NCI-H748 treated with DMSO at 0.1 percent for 48 hours (cell line): Measurements from ENCODE around the gene VEPH1.
"Not testable (repeated sequence)": the region's sequence is repeated elsewhere in the genome, so short reads cannot be mapped to it uniquely, and the experiment has no call there.

ENCODE experiments used
- DNase-seq: peaks from one replicate; lab custom pipeline; 2025; lab: John Stamatoyannopoulos, UW

VEPH1 gene

GRCh38 chr3:157348304-157349075 is 154.7 kb downstream of the VEPH1 start:
- not testable (repeated sequence) for DNase-seq

- DNase-seq, result no peak
These were observed 155.5 kb downstream of the VEPH1 start for GRCh38 chr3:157347577-157348303.

DNA sequence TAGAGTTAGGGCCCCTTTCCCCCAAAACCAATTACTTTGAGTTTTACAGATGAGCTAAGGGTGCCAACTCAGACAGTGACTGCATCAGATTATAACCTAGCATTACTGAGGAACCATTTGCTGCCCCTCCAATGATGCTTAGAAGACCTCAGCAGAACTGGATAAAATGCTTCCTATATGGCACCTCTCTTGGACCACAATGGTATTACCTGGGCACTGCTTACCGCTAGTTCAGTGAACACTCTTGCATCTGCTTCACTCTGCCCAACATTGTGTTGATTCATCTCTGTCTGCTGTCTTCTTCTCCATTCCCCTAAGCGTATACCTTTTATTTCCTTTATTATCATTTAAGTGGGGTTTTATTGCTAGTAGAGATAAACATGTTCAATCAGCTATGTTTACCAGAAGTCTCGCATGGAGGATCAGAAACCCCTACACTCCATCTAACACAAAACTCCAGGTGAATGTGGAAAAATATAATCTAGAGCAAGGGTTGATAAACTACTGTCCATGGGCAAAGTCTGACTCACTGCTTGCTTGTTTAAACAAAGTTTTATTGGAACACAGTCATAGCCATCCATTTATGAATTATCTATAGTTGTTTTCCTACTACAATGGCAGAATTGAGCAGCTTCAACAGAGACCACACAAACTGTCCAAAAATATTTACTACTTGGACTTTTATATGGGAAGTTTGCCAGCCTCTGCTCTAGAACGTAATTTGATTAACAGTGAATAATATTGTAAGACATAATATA is 166.8 kb downstream of the VEPH1 start:
- no peak for DNase-seq

- no peak for DNase-seq
These were observed 167.8 kb downstream of the VEPH1 start for GRCh38 chr3:157335233-157336076.

GRCh38 chr3:157333551-157333991 is 169.6 kb downstream of the VEPH1 start:
- DNase-seq, result no peak

GRCh38 chr3:157330206-157330605 is 173.0 kb downstream of the VEPH1 start:
- DNase-seq, result no peak

DNA sequence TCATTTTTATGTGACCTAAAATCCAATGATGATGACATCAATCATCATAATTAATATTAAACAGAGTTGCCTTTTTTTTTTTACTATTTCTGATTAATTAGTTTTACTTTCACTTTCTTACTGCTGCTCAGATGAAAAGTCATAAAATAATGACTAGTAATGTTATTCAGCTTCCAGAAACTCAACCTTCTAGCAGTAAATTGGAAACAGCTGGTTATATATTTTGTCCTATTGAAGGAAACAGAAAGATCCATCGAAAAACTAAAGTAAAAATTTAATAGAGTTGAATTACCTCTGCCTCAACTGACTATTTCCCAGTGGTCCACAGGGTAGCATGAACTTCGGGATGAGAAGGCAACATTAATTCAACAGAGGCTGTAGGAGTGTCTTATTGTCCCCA is 173.7 kb downstream of the VEPH1 start:
- DNase-seq, result no peak

DNA sequence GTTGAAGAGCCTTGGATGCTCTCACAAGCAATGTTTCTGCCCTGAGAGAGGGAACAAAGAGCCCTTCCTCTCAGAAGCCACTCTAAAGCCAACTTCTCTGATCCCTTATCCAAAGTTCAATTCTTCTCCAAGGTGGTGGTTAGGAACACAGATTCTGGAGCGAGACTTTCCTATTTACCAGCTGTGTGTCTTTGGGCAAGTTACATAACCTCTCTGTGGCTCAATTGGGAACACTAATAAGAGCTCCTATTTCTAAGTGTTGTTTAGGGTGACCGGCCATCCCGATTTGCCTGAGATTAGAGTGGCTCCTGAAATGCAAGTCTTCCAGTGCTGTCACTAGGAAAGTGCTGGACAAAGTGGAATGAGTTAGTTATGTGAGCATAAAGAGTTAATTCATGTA is 175.4 kb downstream of the VEPH1 start:
- no peak for DNase-seq

- no peak for DNase-seq
These were observed 176.2 kb downstream of the VEPH1 start for GRCh38 chr3:157327018-157327417.

GRCh38 chr3:157324869-157325268 is 178.3 kb downstream of the VEPH1 start:
- DNase-seq, result not testable (repeated sequence)

- no peak for DNase-seq
These were observed 179.9 kb downstream of the VEPH1 start for GRCh38 chr3:157323360-157323759.

DNA sequence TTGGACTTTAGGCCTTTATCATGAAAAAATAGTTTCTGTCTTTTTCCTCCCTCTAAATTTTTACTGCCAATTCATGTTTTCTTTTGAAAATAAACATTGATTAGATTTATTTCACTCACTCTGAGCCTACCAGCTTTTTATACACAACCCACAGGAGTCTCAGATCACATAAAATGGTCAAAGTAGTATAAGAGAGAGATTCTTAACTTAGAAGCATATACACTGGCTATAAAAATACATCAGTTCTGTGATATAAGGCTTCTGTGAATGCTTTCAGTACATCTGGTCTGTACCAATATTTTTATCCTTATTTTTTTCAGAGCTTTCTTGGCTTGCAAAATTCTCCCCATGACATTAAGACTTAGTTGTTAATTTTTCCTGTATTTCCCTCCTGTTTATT is 183.5 kb downstream of the VEPH1 start:
- no peak for DNase-seq

DNA sequence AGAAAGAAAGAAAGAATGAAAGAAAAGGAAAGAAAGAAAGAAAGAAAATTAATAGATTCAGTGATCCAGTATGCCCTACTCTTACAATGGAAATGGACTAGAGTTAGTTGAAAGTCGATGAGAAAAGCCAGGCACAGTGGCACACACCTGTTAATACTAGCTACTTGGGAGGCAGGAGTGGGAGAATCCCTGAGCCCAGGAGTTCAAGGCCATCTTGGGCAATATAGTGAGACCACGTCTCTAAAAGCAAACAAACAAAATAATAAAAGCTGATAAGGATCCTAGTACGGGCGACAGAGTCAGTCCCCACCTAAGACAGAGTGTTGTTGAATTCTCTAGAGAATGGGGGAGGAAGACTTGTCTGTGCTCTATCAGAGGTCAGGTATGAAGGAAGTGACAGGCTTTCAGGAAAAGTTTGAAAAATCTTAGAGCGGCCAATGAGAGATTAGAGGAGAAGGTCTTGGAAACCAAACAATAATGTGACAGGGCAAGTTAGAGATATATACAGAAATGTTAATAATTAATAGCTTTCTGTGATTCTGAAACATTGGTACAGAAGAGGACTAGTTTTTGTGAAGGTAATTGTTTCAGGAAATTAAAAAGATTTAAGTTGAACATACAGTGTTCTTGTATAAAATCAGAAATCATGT is 184.5 kb downstream of the VEPH1 start:
- DNase-seq, result no peak

- no peak for DNase-seq
These were observed 185.3 kb downstream of the VEPH1 start for GRCh38 chr3:157317895-157318294.

DNA sequence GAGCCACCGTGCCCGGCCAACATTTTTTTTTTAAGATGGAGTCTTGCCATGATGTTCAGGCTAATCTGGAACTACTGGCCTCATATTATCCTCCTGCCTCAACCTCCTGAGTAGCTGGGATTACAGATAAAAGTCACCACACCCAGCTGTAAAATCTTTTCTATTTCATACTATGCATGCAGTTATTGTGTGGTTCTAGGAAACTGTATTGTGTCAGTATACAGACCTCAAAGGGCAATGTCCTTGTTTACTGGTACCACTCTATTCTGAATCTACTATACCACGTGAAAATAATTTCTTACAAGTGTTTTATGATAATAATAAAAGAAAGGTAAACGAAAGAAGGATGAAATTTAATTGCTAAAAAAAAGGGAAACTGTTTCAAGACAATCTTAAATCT is 190.0 kb downstream of the VEPH1 start:
- DNase-seq, result no peak

- DNase-seq, result no peak
These were observed 190.9 kb downstream of the VEPH1 start for GRCh38 chr3:157312376-157312745.

- no peak for DNase-seq
These were observed 191.4 kb downstream of the VEPH1 start for GRCh38 chr3:157311633-157312375.

DNA sequence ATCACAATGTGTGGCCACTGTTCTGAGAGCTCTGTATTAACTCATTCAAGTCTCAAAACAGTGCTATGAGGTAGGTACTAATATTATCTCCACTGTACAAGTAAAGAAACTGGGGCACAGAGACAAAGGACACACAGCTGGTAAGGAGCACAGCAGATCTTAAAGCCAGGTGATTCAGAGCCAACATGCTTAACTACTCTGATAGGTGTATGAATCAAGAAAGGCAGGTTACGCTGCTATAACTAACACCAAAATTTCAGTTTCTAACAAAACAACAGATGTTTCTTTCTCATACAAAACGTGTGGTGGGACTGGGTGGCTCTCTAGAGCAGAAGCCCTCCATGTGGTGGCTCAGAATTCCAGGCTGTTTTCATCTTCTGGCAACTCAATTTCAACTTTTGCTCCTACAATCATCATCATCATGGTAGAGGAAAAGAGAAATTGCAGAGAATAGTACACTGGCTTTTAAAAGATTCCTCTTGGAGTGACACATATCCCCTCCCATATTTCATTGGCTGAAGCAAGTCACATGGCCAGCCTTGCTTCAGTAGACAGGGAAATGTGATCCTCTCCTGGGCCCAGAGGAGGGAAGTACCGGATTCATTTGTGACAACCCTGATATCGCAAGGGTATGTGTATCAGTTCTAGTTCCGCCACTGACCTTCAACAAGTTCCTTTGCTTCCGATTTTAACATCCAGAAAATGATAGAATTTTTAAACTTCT is 192.7 kb downstream of the VEPH1 start:
- no peak for DNase-seq

DNA sequence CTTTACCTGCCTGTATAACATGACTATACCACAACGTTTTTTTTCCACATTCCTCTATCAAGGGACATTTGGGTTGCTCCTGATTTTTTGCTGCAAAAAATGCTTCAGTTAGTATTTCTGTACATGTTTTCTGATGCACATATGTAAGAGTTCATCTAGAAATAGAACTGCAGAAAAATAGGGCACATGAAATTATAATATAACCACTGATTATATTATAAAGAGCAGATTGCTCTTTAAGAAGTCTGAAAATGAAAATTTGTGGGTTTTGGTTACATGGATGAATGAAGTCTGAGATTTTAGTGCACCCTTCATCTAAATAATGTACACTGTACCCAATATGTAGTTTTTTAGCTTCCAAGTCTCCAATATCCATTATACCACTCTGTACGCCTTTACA is 196.7 kb downstream of the VEPH1 start:
- no peak for DNase-seq

DNA sequence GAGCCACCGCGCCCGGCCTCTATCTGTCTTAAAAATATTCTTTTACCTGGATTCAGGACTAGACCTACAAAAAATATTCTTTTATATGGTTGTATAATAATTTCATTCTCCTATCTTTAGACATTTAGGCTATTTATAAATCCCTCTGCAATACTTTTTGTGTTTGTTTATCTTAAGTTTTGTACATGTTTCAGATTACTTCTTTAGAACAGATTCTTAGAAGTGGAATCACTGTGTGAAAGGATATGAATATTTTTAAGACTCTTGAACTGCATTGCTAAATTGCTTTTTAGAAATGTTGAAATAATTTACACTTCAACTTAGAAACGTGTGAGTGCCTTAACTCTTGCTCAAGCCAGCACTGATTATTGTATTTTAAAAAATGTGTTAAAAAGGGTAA is 197.8 kb downstream of the VEPH1 start:
- no peak for DNase-seq
